Mesenchymal stem cell (in vitro differentiated cells and primary cell): Measurements from ENCODE around the gene WNT11.

Source experiments
- DNase-seq: peaks from one replicate; pipeline ENCODE4 v3.0.0-alpha.2; 2013
- H2AFZ ChIP-seq: one replicate; pipeline ENCODE4 v1.6.1; 2013; ENCODE audit warnings: low read depth, mild to moderate bottlenecking, control low read depth, inconsistent platforms, low read length, moderate library complexity
- H2AK5ac ChIP-seq: 2 replicates; pipeline ENCODE4 v1.6.1; 2013; ENCODE audit warnings: low read length, moderate library complexity, mild to moderate bottlenecking, inconsistent platforms; ENCODE audit not compliant: severe bottlenecking
- H2BK120ac ChIP-seq: one replicate; pipeline ENCODE4 v1.6.1; 2013; ENCODE audit warnings: low read depth, mild to moderate bottlenecking, inconsistent platforms, low read length, moderate library complexity
- H2BK12ac ChIP-seq, 2 experiments: one replicate each; pipeline ENCODE4 v1.6.1; 2013; ENCODE audit warnings: inconsistent platforms in 2 of 2, low read length in 2 of 2, mild to moderate bottlenecking in 2 of 2, moderate library complexity in 2 of 2, control low read depth in 1 of 2
- H2BK15ac ChIP-seq: one replicate; pipeline ENCODE4 v1.6.1; 2013; ENCODE audit warnings: mild to moderate bottlenecking, low read depth, inconsistent platforms; ENCODE audit not compliant: poor library complexity, severe bottlenecking
- H2BK5ac ChIP-seq: 2 replicates; pipeline ENCODE4 v1.6.1; 2013; ENCODE audit warnings: low read depth, mild to moderate bottlenecking, low read length, control low read depth, inconsistent platforms; ENCODE audit not compliant: poor library complexity, severe bottlenecking
- H3K14ac ChIP-seq, 2 experiments: one replicate each; pipeline ENCODE4 v1.6.1; 2013; ENCODE audit warnings: inconsistent platforms in 2 of 2, low read length in 2 of 2, control low read depth in 1 of 2, mild to moderate bottlenecking in 1 of 2, moderate library complexity in 1 of 2
- H3K18ac ChIP-seq, 2 experiments: one replicate each; pipeline ENCODE4 v1.6.1; 2013; ENCODE audit warnings: inconsistent platforms in 2 of 2, low read length in 2 of 2, control low read depth in 1 of 2, low read depth in 1 of 2, mild to moderate bottlenecking in 1 of 2
- H3K23ac ChIP-seq, 2 experiments: one replicate each; pipeline ENCODE4 v1.6.1; 2013; ENCODE audit warnings: inconsistent platforms in 2 of 2, low read length in 2 of 2, mild to moderate bottlenecking in 2 of 2, moderate library complexity in 2 of 2, control low read depth in 1 of 2
- H3K27ac ChIP-seq: 2 replicates; pipeline ENCODE4 v1.5.1; 2013; ENCODE audit warnings: mild to moderate bottlenecking, moderate library complexity, low read length, control low read depth, inconsistent platforms; ENCODE audit not compliant: poor library complexity, severe bottlenecking
- H3K27me3 ChIP-seq, 2 experiments: 2 replicates each; pipeline versions ENCODE4 v1.6.1 to v1.7.0; 2013; ENCODE audit warnings: low read length in 2 of 2, mild to moderate bottlenecking in 2 of 2, moderate library complexity in 2 of 2, control low read depth in 1 of 2, inconsistent platforms in 1 of 2; ENCODE audit not compliant: control insufficient read depth in 1 of 2, insufficient read depth in 1 of 2
- H3K36me3 ChIP-seq, 2 experiments: 2 replicates each; pipeline versions ENCODE4 v1.6.1 to v1.7.0; 2013; ENCODE audit warnings: low read length in 2 of 2, control low read depth in 1 of 2, inconsistent platforms in 1 of 2, low read depth in 1 of 2, mild to moderate bottlenecking in 1 of 2; ENCODE audit not compliant: insufficient read depth in 2 of 2, control insufficient read depth in 1 of 2
- H3K4ac ChIP-seq, 2 experiments: one replicate each; pipeline ENCODE4 v1.6.1; 2013; ENCODE audit warnings: inconsistent platforms in 2 of 2, low read length in 2 of 2, mild to moderate bottlenecking in 2 of 2, moderate library complexity in 2 of 2, control low read depth in 1 of 2, low read depth in 1 of 2
- H3K4me1 ChIP-seq: 2 replicates; pipeline ENCODE4 v1.6.1; 2013; ENCODE audit warnings: low read depth, low read length, control low read depth; ENCODE audit not compliant: control insufficient read depth, insufficient read depth
- H3K4me2 ChIP-seq: 2 replicates; pipeline ENCODE4 v1.6.1; 2013; ENCODE audit warnings: low read length, mild to moderate bottlenecking, inconsistent platforms; ENCODE audit not compliant: poor library complexity, severe bottlenecking
- H3K4me3 ChIP-seq, 2 experiments: 2 replicates each; pipeline versions ENCODE4 v1.5.1 to v1.7.0; 2013; ENCODE audit warnings: low read length in 2 of 2, mild to moderate bottlenecking in 2 of 2, control low read depth in 1 of 2, low read depth in 1 of 2; ENCODE audit not compliant: insufficient read depth in 1 of 2
- H3K79me1 ChIP-seq: replicated peaks from 2 replicates; pipeline ENCODE4 v1.6.1; 2013; ENCODE audit warnings: mild to moderate bottlenecking, control low read depth, low read length, inconsistent platforms; ENCODE audit not compliant: poor library complexity, severe bottlenecking
- H3K9ac ChIP-seq: 2 replicates; pipeline ENCODE4 v1.7.0; 2013; ENCODE audit warnings: mild to moderate bottlenecking, low read length, moderate library complexity
- H3K9me3 ChIP-seq: 2 replicates; pipeline ENCODE4 v1.7.0; 2013; ENCODE audit warnings: mild to moderate bottlenecking, low read length; ENCODE audit not compliant: control insufficient read depth
- H4K8ac ChIP-seq: one replicate; pipeline ENCODE4 v1.6.1; 2013; ENCODE audit warnings: inconsistent platforms, mild to moderate bottlenecking, low read length, moderate library complexity
- H4K91ac ChIP-seq: one replicate; pipeline ENCODE4 v1.6.1; 2013; ENCODE audit warnings: mild to moderate bottlenecking, low read length, inconsistent platforms
- WGBS: methylation state at CpG from one replicate; pipeline ENCODE4 v1.1.7; 2013; ENCODE audit warnings: mixed read lengths; 5-methylcytosine and 5-hydroxymethylcytosine counted together

The WNT11 gene

GRCh38 chr11:76214968-76215548, 8.8 kb upstream of the WNT11 start:
- Histone ChIP-seq H3K9ac (no peak overlapping the region), H3K14ac (no peak overlapping the region), H3K18ac (no peak overlapping the region), H3K4me2 (no peak overlapping the region), H2BK5ac (no peak overlapping the region), H2BK12ac (no peak overlapping the region), H3K23ac (no peak overlapping the region), H2AK5ac (no peak overlapping the region), H3K4ac (no peak overlapping the region), H2BK120ac (no peak overlapping the region), H3K4me1 (peaks cover 12% of the 10 kb centered on the region), H3K27me3 (peaks cover 16 to 69% of the 10 kb centered on the region in 2 experiments), H3K9me3 (no peaks in the 10 kb centered on the region), H3K36me3 (no peaks in the 10 kb centered on the region), H3K79me1 (no peaks in the 10 kb centered on the region), H3K27ac (no peak overlapping the region), H4K91ac (no peak overlapping the region), H2AFZ (no peak overlapping the region), H2BK15ac (no peak overlapping the region), H3K4me3 (no peak overlapping the region), H4K8ac (no peak overlapping the region)
- no peak for DNase-seq
- WGBS, result 92% methylated on average over 7 of the region's 7 CpGs

GRCh38 chr11:76214186-76214585, 7.9 kb upstream of the WNT11 start:
- Histone ChIP-seq H3K23ac (no peak overlapping the region), H3K18ac (no peak overlapping the region), H2BK5ac (no peak overlapping the region), H2AFZ (no peak overlapping the region), H2AK5ac (no peak overlapping the region), H3K36me3 (no peaks in the 10 kb centered on the region), H3K79me1 (no peaks in the 10 kb centered on the region), H3K9ac (no peak overlapping the region), H3K4ac (no peak overlapping the region), H3K27ac (no peak overlapping the region), H3K4me1 (peaks cover 21% of the 10 kb centered on the region), H3K4me3 (no peak overlapping the region), H4K8ac (no peak overlapping the region), H3K4me2 (no peak overlapping the region), H3K14ac (no peak overlapping the region), H3K27me3 (peaks cover 19 to 67% of the 10 kb centered on the region in 2 experiments), H3K9me3 (no peaks in the 10 kb centered on the region), H2BK120ac (no peak overlapping the region), H2BK15ac (no peak overlapping the region), H2BK12ac (no peak overlapping the region), H4K91ac (no peak overlapping the region)
- no peak for DNase-seq
- WGBS, result 95% methylated on average over 5 of the region's 5 CpGs

GRCh38 chr11:76212086-76213035, 6.1 kb upstream of the WNT11 start:
- Histone ChIP-seq H3K4me3 (no peak overlapping the region), H3K14ac (no peak overlapping the region), H3K36me3 (no peaks in the 10 kb centered on the region), H2BK12ac (no peak overlapping the region), H2BK5ac (no peak overlapping the region), H4K8ac (no peak overlapping the region), H2AFZ (no peak overlapping the region), H2BK15ac (no peak overlapping the region), H4K91ac (no peak overlapping the region), H3K27ac (no peak overlapping the region), H3K4me1 (peaks cover 38% of the 10 kb centered on the region), H3K4me2 (no peak overlapping the region), H3K27me3 (peaks cover 23 to 65% of the 10 kb centered on the region in 2 experiments), H3K9me3 (no peaks in the 10 kb centered on the region), H2AK5ac (no peak overlapping the region), H2BK120ac (no peak overlapping the region), H3K18ac (no peak overlapping the region), H3K9ac (no peak overlapping the region), H3K79me1 (no peaks in the 10 kb centered on the region), H3K4ac (no peak overlapping the region), H3K23ac (no peak overlapping the region)
- WGBS, result 92% methylated on average over 6 of the region's 7 CpGs
- DNase-seq, result no peak
